Keratinocyte (primary cell): ENCODE results near the gene CFAP410. TPM values are rescaled to one million over a fixed set of nuclear protein-coding genes. Genes with fewer than 3 reads are reported as not detected.

Experiments
- DNase-seq: peaks from one replicate; pipeline ENCODE4 v3.0.0-alpha.2; 2011; ENCODE audit warnings: low read depth, missing footprints, low spot score
- FAIRE-seq: peaks from 2 replicates; lab custom pipeline; 2011; peaks lifted over from hg19 to GRCh38; lab: Jason Lieb, UNC
- H2AFZ ChIP-seq: 2 replicates; pipeline ENCODE4 v1.6.0; 2012; ENCODE audit warnings: low read length, control low read depth, inconsistent platforms; ENCODE audit not compliant: control insufficient read depth
- H3K27ac ChIP-seq: 2 replicates; pipeline ENCODE4 v1.5.1; 2011; ENCODE audit warnings: low read length; ENCODE audit not compliant: control insufficient read depth, insufficient read depth
- H3K27me3 ChIP-seq: 3 replicates; pipeline ENCODE4 v1.6.0; 2011; ENCODE audit warnings: low read length; ENCODE audit not compliant: control insufficient read depth, insufficient read depth; ENCODE audit errors: extremely low read depth
- H3K36me3 ChIP-seq, 2 experiments: 2 replicates in 1 of 2; 3 replicates in 1 of 2; pipeline ENCODE4 v1.5.1; 2011; ENCODE audit warnings: low read length in 2 of 2, mild to moderate bottlenecking in 1 of 2; ENCODE audit not compliant: control insufficient read depth in 2 of 2, insufficient read depth in 2 of 2; ENCODE audit errors: extremely low read depth in 1 of 2
- H3K4me1 ChIP-seq: 3 replicates; pipeline ENCODE4 v1.5.1; 2011; ENCODE audit warnings: low read length; ENCODE audit not compliant: control insufficient read depth, insufficient read depth; ENCODE audit errors: extremely low read depth
- H3K4me2 ChIP-seq: 3 replicates; pipeline ENCODE4 v1.6.0; 2011; ENCODE audit warnings: low read depth, low read length; ENCODE audit not compliant: control insufficient read depth, insufficient read depth; ENCODE audit errors: extremely low read depth
- H3K4me3 ChIP-seq, 3 experiments: fragments of 200-600 bp in 1 of 3; sonication (generic) in 1 of 3; 2 replicates in 2 of 3; 3 replicates in 1 of 3; pipeline ENCODE4 v1.5.1; 2011 to 2016; ENCODE audit warnings: low read length in 3 of 3, mild to moderate bottlenecking in 3 of 3, control low read depth in 2 of 3, inconsistent platforms in 1 of 3, low read depth in 1 of 3, mixed read lengths in 1 of 3, mixed run types in 1 of 3, moderate library complexity in 1 of 3; ENCODE audit not compliant: control insufficient read depth in 2 of 3, insufficient read depth in 2 of 3; ENCODE audit errors: extremely low read depth in 1 of 3
- H3K79me2 ChIP-seq: 2 replicates; pipeline ENCODE4 v1.6.0; 2012; ENCODE audit warnings: low read length; ENCODE audit not compliant: control insufficient read depth, insufficient read depth
- H3K9ac ChIP-seq: 3 replicates; pipeline ENCODE4 v1.6.0; 2011; ENCODE audit warnings: low read length; ENCODE audit not compliant: control insufficient read depth, insufficient read depth; ENCODE audit errors: extremely low read depth
- H3K9me1 ChIP-seq: 3 replicates; pipeline ENCODE4 v1.6.0; 2011; ENCODE audit warnings: low read length; ENCODE audit not compliant: control insufficient read depth, insufficient read depth; ENCODE audit errors: extremely low read depth
- H3K9me3 ChIP-seq: 2 replicates; pipeline ENCODE4 v1.5.1; 2012; ENCODE audit warnings: low read depth, low read length; ENCODE audit not compliant: control insufficient read depth
- H4K20me1 ChIP-seq: 3 replicates; pipeline ENCODE4 v1.6.0; 2011; ENCODE audit warnings: low read length; ENCODE audit not compliant: control insufficient read depth, insufficient read depth; ENCODE audit errors: extremely low read depth
- CTCF ChIP-seq, 3 experiments: IDR thresholded peaks in 1 of 3; conservative IDR thresholded peaks in 1 of 3; optimal IDR thresholded peaks in 1 of 3; 2 replicates in 2 of 3; 3 replicates in 1 of 3; pipeline versions ENCODE3 to v1.5.1; 2011; ENCODE audit warnings: low read length in 3 of 3, mild to moderate bottlenecking in 3 of 3, moderate library complexity in 2 of 3, control low read depth in 1 of 3, inconsistent platforms in 1 of 3; ENCODE audit not compliant: insufficient read depth in 2 of 3; ENCODE audit errors: extremely low read depth in 1 of 3
- EZH2 ChIP-seq: IDR thresholded peaks from one replicate; pipeline ENCODE4 v1.6.1; 2012; ENCODE audit warnings: inconsistent platforms, mild to moderate bottlenecking, low read length, moderate library complexity
- dilution Hi-C: fragments of 300-500 bp; cut with MboI; formaldehyde crosslinking; loops from one replicate; pipeline ENCODE4 v1.7.0; 2020; ENCODE audit warnings: low sequenced_read_pairs; ENCODE audit not compliant: extremely low pct_ligation_motif_present
- polyA plus RNA-seq, 5 experiments: library from polyadenylated mRNA; depleted of rRNA in 3 of 5; stranded (reverse) in 3 of 5; stranded (forward) in 1 of 5; unstranded in 1 of 5; fragments of >200 nt; gene quantifications; 1 replicate in 1 of 5; 2 replicates in 3 of 5; 3 replicates in 1 of 5; pipeline versions ENCODE4 v1.2.1 to v1.2.3, GENCODE V29; 2011 to 2012; ENCODE audit warnings: missing spikeins in 2 of 5, low read depth in 1 of 5, low replicate concordance in 1 of 5

Gene CFAP410
- polyA plus RNA-seq, 1 donor (not counting 4 experiments of a cell fraction or from before 2014, with no cell fraction given): 2.2 TPM

GRCh38 chr21:44281801-44282200 is 57.4 kb downstream of the CFAP410 start:
- no peak overlapping the region for H3K27ac ChIP-seq
- H4K20me1 ChIP-seq: no peaks in the 10 kb centered on the region
- peaks cover 24% of the 10 kb centered on the region for H3K27me3 ChIP-seq
- no peak for DNase-seq
- TF ChIP-seq CTCF (optimal IDR thresholded peaks at IDR 0.05 in 1 of 3, IDR thresholded peaks at IDR 0.05 in 1 of 3, conservative IDR thresholded peaks at IDR 0.05 in 1 of 3; ENCODE audit: extremely low read depth in 1 of 3, insufficient read depth in 2 of 3, low read length in 3 of 3): no peak
- TF ChIP-seq EZH2: no peak
- no peak overlapping the region for H2AFZ ChIP-seq
- no peaks in the 10 kb centered on the region for H3K4me1 ChIP-seq
- dilution Hi-C loops: no loop called here
- H3K36me3 ChIP-seq: no peaks in the 10 kb centered on the region
- no peak overlapping the region for H3K9ac ChIP-seq
- no peaks in the 10 kb centered on the region for H3K79me2 ChIP-seq
- no peaks in the 10 kb centered on the region for H3K9me3 ChIP-seq
- FAIRE-seq: no peak
- H3K9me1 ChIP-seq: no peaks in the 10 kb centered on the region
- H3K4me3 ChIP-seq: no peak overlapping the region
- H3K4me2 ChIP-seq: no peak overlapping the region

GRCh38 chr21:44279354-44280260 is 59.6 kb downstream of the CFAP410 start:
- H3K4me2 ChIP-seq: no peak overlapping the region
- no peak for DNase-seq

More at GRCh38 chr21:44279354-44280260, 59.6 kb downstream of the CFAP410 start:
- Histone ChIP-seq H2AFZ (no peak overlapping the region), H3K9me1 (no peaks in the 10 kb centered on the region), H3K9ac (no peak overlapping the region), H4K20me1 (no peaks in the 10 kb centered on the region), H3K4me3 (no peak overlapping the region), H3K27me3 (peaks cover 3% of the 10 kb centered on the region), H3K4me1 (no peaks in the 10 kb centered on the region), H3K27ac (no peak overlapping the region), H3K79me2 (no peaks in the 10 kb centered on the region), H3K9me3 (no peaks in the 10 kb centered on the region), H3K36me3 (no peaks in the 10 kb centered on the region)
- TF ChIP-seq CTCF (optimal IDR thresholded peaks at IDR 0.05 in 1 of 3, IDR thresholded peaks at IDR 0.05 in 1 of 3, conservative IDR thresholded peaks at IDR 0.05 in 1 of 3; ENCODE audit: extremely low read depth in 1 of 3, insufficient read depth in 2 of 3, low read length in 3 of 3): no peak
- TF ChIP-seq EZH2: no peak
- dilution Hi-C loops: no loop called here
- no peak for FAIRE-seq

Other genes starting within 250 kb of the CFAP410 start
- gene PWP2, start 232.0 kb downstream of the CFAP410 start, polyA plus RNA-seq: 27.3 to 34.2 TPM (median 29.5 TPM) in 3 replicates
- 25.7 to 35.9 TPM (median 32.0 TPM) in 3 replicates for gene GATD3, start 205.7 kb downstream of the CFAP410 start, polyA plus RNA-seq
- 1.7 to 2.2 TPM (median 1.8 TPM) in 3 replicates for gene ICOSLG, start 98.4 kb downstream of the CFAP410 start, polyA plus RNA-seq
- gene DNMT3L, start 77.5 kb downstream of the CFAP410 start, polyA plus RNA-seq: not detected in 3 replicates
- not detected in 3 replicates for gene AIRE, start 53.5 kb downstream of the CFAP410 start, polyA plus RNA-seq
- gene PFKL, start 39.3 kb downstream of the CFAP410 start, polyA plus RNA-seq: 46.6 to 73.3 TPM (median 58.9 TPM) in 3 replicates
- gene TRPM2, start 14.2 kb upstream of the CFAP410 start, polyA plus RNA-seq: 0.31 to 0.60 TPM (median 0.52 TPM) in 3 replicates
- 1.4 to 1.9 TPM (median 1.6 TPM) in 3 replicates for gene LRRC3, start 116.1 kb upstream of the CFAP410 start, polyA plus RNA-seq
- gene KRTAP10-1, start 200.8 kb upstream of the CFAP410 start, polyA plus RNA-seq: not detected in 3 replicates
- not detected in 3 replicates for gene KRTAP10-2, start 212.1 kb upstream of the CFAP410 start, polyA plus RNA-seq
- not detected in 3 replicates for gene KRTAP10-3, start 219.4 kb upstream of the CFAP410 start, polyA plus RNA-seq
- 0.06 TPM in 1 of 3 replicates, not detected in the others for gene KRTAP10-4, start 234.3 kb upstream of the CFAP410 start, polyA plus RNA-seq
- gene KRTAP10-5, start 241.2 kb upstream of the CFAP410 start, polyA plus RNA-seq: not detected in 3 replicates